ENCODE measurements around the gene TNFRSF21.
"Not testable (repeated sequence)": the region's sequence is repeated elsewhere in the genome, so short reads cannot be mapped to it uniquely, and the experiment has no call there.

TNFRSF21 gene

GRCh38 chr6:47275132-47275531 lies 34.6 kb downstream of the TNFRSF21 start:
- H3K9me3 ChIP-seq (ENCODE audit: control insufficient read depth, low read length); H3K4me1 ChIP-seq (ENCODE audit: control insufficient read depth, insufficient read depth, low read length); H3K27ac ChIP-seq (ENCODE audit: insufficient read depth, low read depth, low read length, poor library complexity, severe bottlenecking); H3K36me3 ChIP-seq (ENCODE audit: control insufficient read depth, insufficient read depth, low read length); H3K27me3 ChIP-seq (ENCODE audit: control insufficient read depth, insufficient read depth, low read length, poor library complexity, severe bottlenecking); H3K4me3 ChIP-seq (ENCODE audit: insufficient read depth, low read depth, low read length): not testable (repeated sequence)
- 99 to 100% methylated on average over 5 of the region's 5 CpGs for WGBS, 2 experiments

GRCh38 chr6:47268572-47269187 lies 41.0 kb downstream of the TNFRSF21 start:
- no peak overlapping the region for H3K27ac ChIP-seq (ENCODE audit: insufficient read depth, low read depth, low read length, poor library complexity, severe bottlenecking)
- no peaks in the 10 kb centered on the region for H3K4me1 ChIP-seq (ENCODE audit: control insufficient read depth, insufficient read depth, low read length)
- no peaks in the 10 kb centered on the region for H3K36me3 ChIP-seq (ENCODE audit: control insufficient read depth, insufficient read depth, low read length)
- H3K27me3 ChIP-seq (ENCODE audit: control insufficient read depth, insufficient read depth, low read length, poor library complexity, severe bottlenecking): no peaks in the 10 kb centered on the region
- 91% methylated on average over 5 of the region's 5 CpGs for WGBS, 2 experiments
- H3K4me3 ChIP-seq (ENCODE audit: insufficient read depth, low read depth, low read length): no peak overlapping the region
- no peaks in the 10 kb centered on the region for H3K9me3 ChIP-seq (ENCODE audit: control insufficient read depth, low read length)

GRCh38 chr6:47267301-47267700 lies 42.4 kb downstream of the TNFRSF21 start:
- Histone ChIP-seq H3K4me3 (ENCODE audit: insufficient read depth, low read depth, low read length) (no peak overlapping the region), H3K27ac (ENCODE audit: insufficient read depth, low read depth, low read length, poor library complexity, severe bottlenecking) (no peak overlapping the region), H3K27me3 (ENCODE audit: control insufficient read depth, insufficient read depth, low read length, poor library complexity, severe bottlenecking) (no peaks in the 10 kb centered on the region), H3K4me1 (ENCODE audit: control insufficient read depth, insufficient read depth, low read length) (no peaks in the 10 kb centered on the region), H3K36me3 (ENCODE audit: control insufficient read depth, insufficient read depth, low read length) (no peaks in the 10 kb centered on the region), H3K9me3 (ENCODE audit: control insufficient read depth, low read length) (no peaks in the 10 kb centered on the region)
- 95 to 96% methylated on average over 6 of the region's 6 CpGs for WGBS, 2 experiments

- Histone ChIP-seq H3K9me3 (ENCODE audit: control insufficient read depth, low read length) (no peaks in the 10 kb centered on the region), H3K27ac (ENCODE audit: insufficient read depth, low read depth, low read length, poor library complexity, severe bottlenecking) (no peak overlapping the region), H3K27me3 (ENCODE audit: control insufficient read depth, insufficient read depth, low read length, poor library complexity, severe bottlenecking) (no peaks in the 10 kb centered on the region), H3K4me1 (ENCODE audit: control insufficient read depth, insufficient read depth, low read length) (no peaks in the 10 kb centered on the region), H3K4me3 (ENCODE audit: insufficient read depth, low read depth, low read length) (no peak overlapping the region), H3K36me3 (ENCODE audit: control insufficient read depth, insufficient read depth, low read length) (no peaks in the 10 kb centered on the region)
- 80 to 100% methylated on average over 1 to 2 of the region's 2 CpGs for WGBS, 2 experiments
Measured at GRCh38 chr6:47265971-47266370, 43.7 kb downstream of the TNFRSF21 start.

- WGBS, 2 experiments: 94 to 96% methylated on average over 3 of the region's 3 CpGs
- no peak overlapping the region for H3K27ac ChIP-seq (ENCODE audit: insufficient read depth, low read depth, low read length, poor library complexity, severe bottlenecking)
- H3K4me3 ChIP-seq (ENCODE audit: insufficient read depth, low read depth, low read length): no peak overlapping the region
- no peaks in the 10 kb centered on the region for H3K27me3 ChIP-seq (ENCODE audit: control insufficient read depth, insufficient read depth, low read length, poor library complexity, severe bottlenecking)
- no peaks in the 10 kb centered on the region for H3K4me1 ChIP-seq (ENCODE audit: control insufficient read depth, insufficient read depth, low read length)
- no peaks in the 10 kb centered on the region for H3K36me3 ChIP-seq (ENCODE audit: control insufficient read depth, insufficient read depth, low read length)
- no peaks in the 10 kb centered on the region for H3K9me3 ChIP-seq (ENCODE audit: control insufficient read depth, low read length)
Measured at GRCh38 chr6:47264775-47265184, 44.9 kb downstream of the TNFRSF21 start.

- H3K4me3 ChIP-seq (ENCODE audit: insufficient read depth, low read depth, low read length): no peak overlapping the region
- H3K27me3 ChIP-seq (ENCODE audit: control insufficient read depth, insufficient read depth, low read length, poor library complexity, severe bottlenecking): no peaks in the 10 kb centered on the region
- 91 to 93% methylated on average over 4 of the region's 4 CpGs for WGBS, 2 experiments
- H3K36me3 ChIP-seq (ENCODE audit: control insufficient read depth, insufficient read depth, low read length): no peaks in the 10 kb centered on the region
- H3K9me3 ChIP-seq (ENCODE audit: control insufficient read depth, low read length): no peaks in the 10 kb centered on the region
- H3K27ac ChIP-seq (ENCODE audit: insufficient read depth, low read depth, low read length, poor library complexity, severe bottlenecking): no peak overlapping the region
- no peaks in the 10 kb centered on the region for H3K4me1 ChIP-seq (ENCODE audit: control insufficient read depth, insufficient read depth, low read length)
Measured at GRCh38 chr6:47263268-47263667, 46.4 kb downstream of the TNFRSF21 start.

- no peak overlapping the region for H3K4me3 ChIP-seq (ENCODE audit: insufficient read depth, low read depth, low read length)
- no peak overlapping the region for H3K27ac ChIP-seq (ENCODE audit: insufficient read depth, low read depth, low read length, poor library complexity, severe bottlenecking)
- H3K36me3 ChIP-seq (ENCODE audit: control insufficient read depth, insufficient read depth, low read length): no peaks in the 10 kb centered on the region
- H3K4me1 ChIP-seq (ENCODE audit: control insufficient read depth, insufficient read depth, low read length): no peaks in the 10 kb centered on the region
- no peaks in the 10 kb centered on the region for H3K9me3 ChIP-seq (ENCODE audit: control insufficient read depth, low read length)
- H3K27me3 ChIP-seq (ENCODE audit: control insufficient read depth, insufficient read depth, low read length, poor library complexity, severe bottlenecking): no peaks in the 10 kb centered on the region
- 94 to 100% methylated on average over 1 of the region's 1 CpG for WGBS, 2 experiments
Measured at GRCh38 chr6:47262231-47262630, 47.5 kb downstream of the TNFRSF21 start.

GRCh38 chr6:47261191-47261590 lies 48.5 kb downstream of the TNFRSF21 start:
- H3K4me3 ChIP-seq (ENCODE audit: insufficient read depth, low read depth, low read length): no peak overlapping the region
- H3K9me3 ChIP-seq (ENCODE audit: control insufficient read depth, low read length): no peaks in the 10 kb centered on the region
- no peak overlapping the region for H3K27ac ChIP-seq (ENCODE audit: insufficient read depth, low read depth, low read length, poor library complexity, severe bottlenecking)
- H3K4me1 ChIP-seq (ENCODE audit: control insufficient read depth, insufficient read depth, low read length): no peaks in the 10 kb centered on the region
- WGBS, 2 experiments: 100% methylated on average over 1 of the region's 1 CpG
- H3K36me3 ChIP-seq (ENCODE audit: control insufficient read depth, insufficient read depth, low read length): no peaks in the 10 kb centered on the region
- no peaks in the 10 kb centered on the region for H3K27me3 ChIP-seq (ENCODE audit: control insufficient read depth, insufficient read depth, low read length, poor library complexity, severe bottlenecking)

- Histone ChIP-seq H3K27ac (ENCODE audit: insufficient read depth, low read depth, low read length, poor library complexity, severe bottlenecking) (no peak overlapping the region), H3K36me3 (ENCODE audit: control insufficient read depth, insufficient read depth, low read length) (no peaks in the 10 kb centered on the region), H3K4me1 (ENCODE audit: control insufficient read depth, insufficient read depth, low read length) (no peaks in the 10 kb centered on the region), H3K4me3 (ENCODE audit: insufficient read depth, low read depth, low read length) (no peak overlapping the region), H3K27me3 (ENCODE audit: control insufficient read depth, insufficient read depth, low read length, poor library complexity, severe bottlenecking) (no peaks in the 10 kb centered on the region), H3K9me3 (ENCODE audit: control insufficient read depth, low read length) (no peaks in the 10 kb centered on the region)
- WGBS, 2 experiments: 93 to 95% methylated on average over 4 of the region's 4 CpGs
Measured at GRCh38 chr6:47260021-47260420, 49.7 kb downstream of the TNFRSF21 start.

GRCh38 chr6:47258724-47259347 lies 50.9 kb downstream of the TNFRSF21 start:
- no peaks in the 10 kb centered on the region for H3K4me1 ChIP-seq (ENCODE audit: control insufficient read depth, insufficient read depth, low read length)
- H3K36me3 ChIP-seq (ENCODE audit: control insufficient read depth, insufficient read depth, low read length): no peaks in the 10 kb centered on the region
- no peaks in the 10 kb centered on the region for H3K27me3 ChIP-seq (ENCODE audit: control insufficient read depth, insufficient read depth, low read length, poor library complexity, severe bottlenecking)
- no peak overlapping the region for H3K4me3 ChIP-seq (ENCODE audit: insufficient read depth, low read depth, low read length)
- WGBS, 2 experiments: 98 to 100% methylated on average over 2 to 3 of the region's 3 CpGs
- H3K9me3 ChIP-seq (ENCODE audit: control insufficient read depth, low read length): no peaks in the 10 kb centered on the region
- H3K27ac ChIP-seq (ENCODE audit: insufficient read depth, low read depth, low read length, poor library complexity, severe bottlenecking): no peak overlapping the region

Measured in ectodermal cell (in vitro differentiated cells).